Stimulated activated CD8-positive, alpha-beta memory T cell treated with anti-CD3 and anti-CD28 coated beads, Interleukin-12 subunit alpha, Interleukin-12 subunit beta, amount 100 ng/mL, for 1 hour (primary cell): Measurements from ENCODE around the gene TMEM107.

Experiments used
- DNase-seq: peaks from one replicate; pipeline ENCODE4 v3.0.0-alpha.2; 2020; ENCODE audit warnings: low read depth

Gene TMEM107

GRCh38 chr17:8162233-8162996, 13.8 kb downstream of the TMEM107 start, which contains the start of gene VAMP2:
Gene VAMP2, minus strand, starts transcription at chr17:8162948. Its CDS starts 69 bp downstream, at chr17:8162879.
- DNase-seq: peak; percentile 67

GRCh38 chr17:8161289-8162232, 14.6 kb downstream of the TMEM107 start:
- no peak for DNase-seq

GRCh38 chr17:8160741-8161221, 15.4 kb downstream of the TMEM107 start:
- DNase-seq: no peak

GRCh38 chr17:8160224-8160577, 16.0 kb downstream of the TMEM107 start:
- DNase-seq: no peak

DNA sequence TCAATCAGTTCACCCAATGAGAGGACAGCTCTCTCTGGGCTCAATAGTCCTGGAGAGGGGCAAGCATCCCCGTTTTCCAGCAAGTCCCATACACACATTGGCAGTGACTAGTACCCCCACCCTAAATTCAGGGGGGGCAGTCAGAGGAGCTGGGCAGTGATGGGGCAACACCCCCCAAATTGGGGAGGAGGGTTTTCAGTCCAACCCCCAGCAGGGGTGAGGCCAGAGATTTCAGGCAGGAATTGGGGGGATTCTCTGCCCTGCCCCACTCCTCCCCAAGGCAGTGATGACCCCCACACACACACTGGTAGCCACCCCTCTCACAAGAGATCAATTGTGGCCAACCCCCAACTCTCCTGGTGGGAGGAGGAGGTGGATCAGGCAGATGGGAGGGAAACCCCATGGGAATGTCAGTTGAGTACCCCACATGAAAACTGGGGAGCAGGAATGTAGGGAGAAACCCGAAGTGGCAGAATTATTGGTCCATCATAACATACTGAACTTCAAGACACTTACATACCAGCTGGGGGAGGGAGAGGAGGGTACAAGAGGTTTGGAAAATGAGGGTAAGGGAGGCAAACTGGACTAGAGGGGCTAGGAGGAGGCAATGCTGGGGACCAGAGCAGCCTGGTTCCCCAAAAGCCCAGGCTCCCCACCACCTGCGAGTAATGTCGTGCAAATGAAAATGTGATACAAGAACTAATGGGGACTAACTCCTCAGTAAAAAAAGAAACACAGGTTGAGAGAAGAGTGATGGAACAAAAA, 16.5 kb downstream of the TMEM107 start:
- no peak for DNase-seq

DNA sequence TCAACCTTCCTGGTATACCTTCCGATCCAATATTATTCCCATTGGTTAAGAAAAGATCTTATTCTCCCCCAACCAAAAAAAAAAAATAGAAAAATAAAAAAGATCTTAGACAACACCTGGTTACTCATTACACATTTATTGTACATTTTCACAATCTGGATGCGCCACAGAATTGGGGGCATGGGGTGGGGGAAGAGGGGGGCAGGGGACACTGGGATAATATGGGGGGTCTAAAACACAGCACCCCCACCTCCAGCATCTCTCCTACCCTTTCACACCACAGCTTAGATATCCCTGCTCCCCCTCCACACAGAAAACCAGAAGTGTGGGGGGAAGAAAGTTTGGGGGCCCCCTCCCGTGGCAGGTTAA, 17.2 kb downstream of the TMEM107 start:
- DNase-seq: no peak

GRCh38 chr17:8158267-8159031, 17.7 kb downstream of the TMEM107 start:
- peak; percentile 76 for DNase-seq

- DNase-seq: peak; percentile 100
These were observed 19.8 kb downstream of the TMEM107 start for GRCh38 chr17:8156246-8156992.

DNA sequence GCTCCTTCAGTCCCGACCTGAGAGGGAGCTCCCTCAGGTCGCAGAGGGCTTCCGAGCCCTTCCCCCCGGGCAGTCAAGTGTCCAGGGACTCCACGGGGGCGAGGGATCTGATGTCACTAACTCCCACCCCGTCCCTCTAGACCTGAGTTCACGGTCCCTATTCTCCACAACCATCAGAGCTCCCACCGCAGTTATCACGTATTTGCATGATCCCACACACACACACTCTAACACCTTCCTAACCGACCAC, 20.3 kb downstream of the TMEM107 start:
- DNase-seq: no peak

GRCh38 chr17:8155231-8155995, 20.8 kb downstream of the TMEM107 start:
- no peak for DNase-seq

DNA sequence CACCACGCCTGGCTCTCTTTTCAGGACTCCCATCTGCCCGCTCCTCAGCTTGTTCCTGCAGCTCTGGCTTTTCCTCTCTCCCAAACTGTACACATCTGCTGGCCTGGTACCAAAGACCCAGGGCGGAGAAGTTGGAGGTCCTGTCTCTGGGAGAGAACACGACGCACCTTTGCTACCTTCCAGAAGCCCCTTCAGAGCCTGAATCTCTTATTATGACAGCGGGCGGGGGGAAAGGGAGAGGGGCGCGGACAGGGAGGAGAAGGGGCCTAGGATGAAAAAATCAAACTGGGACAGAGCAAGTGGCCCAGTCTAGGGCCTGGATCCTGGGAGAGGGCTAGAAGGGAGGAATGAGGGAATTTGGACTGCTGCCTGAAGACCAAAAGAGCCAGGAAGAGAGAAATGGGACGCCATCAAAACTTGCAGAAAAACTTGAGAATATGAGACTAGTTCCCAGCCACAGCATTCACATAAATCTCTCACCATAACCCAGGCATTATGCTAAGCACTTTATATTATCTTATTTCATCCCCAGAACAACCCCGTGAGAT, 21.5 kb downstream of the TMEM107 start:
- no peak for DNase-seq

- peak; percentile 82 for DNase-seq
These were observed 22.1 kb downstream of the TMEM107 start for GRCh38 chr17:8153957-8154607.

DNA sequence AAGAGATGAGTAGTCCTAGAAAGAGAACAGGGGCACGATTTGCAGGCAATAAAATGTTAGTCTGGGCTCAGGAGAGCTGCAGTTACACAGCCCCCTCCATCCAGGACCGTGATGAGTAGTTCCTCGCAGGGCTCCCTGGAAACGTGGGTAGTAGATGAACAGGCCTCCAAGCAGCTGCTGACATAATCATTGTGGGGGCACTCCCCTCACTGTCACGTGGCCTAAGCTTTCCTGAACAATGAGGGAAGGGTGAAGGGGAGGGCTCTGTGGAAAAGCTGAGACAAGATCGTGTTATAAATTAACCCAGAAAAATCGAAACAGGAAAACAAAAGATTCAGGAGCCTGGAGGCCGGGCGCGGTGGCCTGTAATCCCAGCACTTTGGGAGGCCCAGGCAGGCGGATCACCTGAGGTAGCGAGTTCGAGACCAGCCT, 22.6 kb downstream of the TMEM107 start:
- DNase-seq: no peak

GRCh38 chr17:8153031-8153451, 23.1 kb downstream of the TMEM107 start:
- DNase-seq: no peak

DNA sequence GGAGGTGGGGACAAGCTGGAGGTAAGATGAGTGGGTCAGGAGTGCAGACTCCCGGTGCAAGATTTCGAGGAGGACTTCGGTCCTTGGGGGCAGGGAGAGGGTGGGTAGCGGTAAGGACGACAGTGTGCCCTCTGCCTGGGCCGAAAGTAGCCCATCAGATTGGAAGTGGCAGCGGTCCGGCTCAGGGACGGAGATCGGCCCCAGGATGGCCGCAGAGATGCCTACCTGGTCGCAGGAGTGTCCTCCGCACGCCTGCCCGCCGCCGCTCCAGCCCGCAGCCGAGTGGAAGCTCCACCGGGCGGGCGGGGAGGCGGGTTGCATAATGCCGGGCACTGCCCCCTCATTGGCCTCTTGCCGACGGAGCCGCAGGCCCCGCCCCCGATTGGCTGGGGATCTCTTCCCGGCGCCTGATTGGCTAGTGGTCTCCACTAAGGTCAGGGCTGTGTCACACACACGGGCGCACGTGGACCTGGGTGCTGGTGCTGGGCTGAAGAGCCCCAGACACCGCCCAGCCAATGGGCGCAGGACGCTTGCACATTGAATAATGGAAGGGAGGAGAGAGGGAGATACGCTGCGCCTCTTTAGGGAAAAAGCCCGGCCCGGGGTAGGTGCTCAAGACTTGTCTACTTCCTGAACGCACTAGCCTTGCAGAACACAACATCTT, 23.9 kb downstream of the TMEM107 start, which contains the start of gene PER1:
Gene PER1, minus strand, starts transcription at position 293 of the 664 bp plus-strand sequence. CDS start 1,698 bp downstream, outside the sequence.
- peak; percentile 68 for DNase-seq

DNA sequence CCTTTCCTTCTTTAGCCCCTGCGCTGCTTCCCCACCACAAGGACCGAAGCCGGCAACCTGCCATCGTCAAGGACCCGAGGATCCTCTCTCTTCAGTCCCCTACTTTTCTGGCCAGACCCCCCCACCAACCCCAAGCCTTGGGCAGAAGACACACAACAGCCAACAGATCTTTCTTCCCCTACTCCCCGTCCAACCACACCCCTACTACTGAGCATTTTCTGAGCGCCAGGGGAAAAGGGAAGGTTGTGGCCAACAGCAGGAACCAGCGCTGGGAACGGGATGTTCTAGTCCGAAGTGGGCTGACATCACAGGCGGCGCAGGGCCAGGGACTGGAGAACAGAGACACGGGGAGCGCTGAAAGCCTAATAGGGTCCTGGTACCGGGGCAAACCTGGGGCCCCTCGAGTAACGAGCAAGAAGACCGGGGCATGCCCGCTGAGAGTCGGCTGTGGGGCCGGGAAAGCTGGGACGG, 24.5 kb downstream of the TMEM107 start:
- no peak for DNase-seq

- peak; percentile 85 for DNase-seq
These were observed 25.0 kb downstream of the TMEM107 start for GRCh38 chr17:8151120-8151640.
